ENCODE measurements around the gene SDK1.

DNA sequence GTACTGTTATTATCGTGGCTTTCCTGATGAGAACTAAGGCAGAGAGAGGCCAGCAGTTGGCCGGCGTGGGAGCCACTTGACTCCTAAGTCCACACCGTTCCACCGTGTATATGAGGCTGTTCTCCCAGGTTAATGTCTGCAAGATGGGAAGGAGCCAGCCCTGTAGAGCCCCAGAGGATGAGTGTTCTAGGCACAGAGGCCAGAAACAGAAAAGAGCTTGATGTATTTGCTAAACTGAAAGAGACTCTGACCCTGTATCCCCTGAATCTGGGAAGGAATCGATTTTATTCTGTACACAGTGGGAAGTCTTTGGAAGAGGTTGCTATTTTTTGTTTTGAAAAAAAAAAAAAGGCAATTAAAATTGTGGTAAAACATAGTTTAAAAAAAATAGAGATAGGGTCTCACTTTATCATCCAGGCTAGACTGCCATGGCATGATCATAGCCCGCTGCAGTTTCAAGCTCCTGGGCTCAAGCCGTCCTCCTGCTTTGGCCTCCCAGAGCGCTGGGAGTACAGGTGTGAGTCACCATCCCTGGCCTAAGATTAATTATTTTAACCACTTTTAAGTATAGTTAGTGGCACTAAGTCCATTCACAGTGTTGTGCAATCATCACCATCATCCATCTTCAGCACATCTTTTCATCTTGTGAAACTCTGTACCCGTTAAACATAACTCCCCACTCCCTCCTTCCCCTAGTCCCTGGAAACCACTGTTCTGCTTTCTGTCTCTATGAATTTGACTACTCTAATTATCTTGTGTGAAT lies 348.8 kb downstream of the SDK1 start:
- TF ChIP-seq, protein P1, sequence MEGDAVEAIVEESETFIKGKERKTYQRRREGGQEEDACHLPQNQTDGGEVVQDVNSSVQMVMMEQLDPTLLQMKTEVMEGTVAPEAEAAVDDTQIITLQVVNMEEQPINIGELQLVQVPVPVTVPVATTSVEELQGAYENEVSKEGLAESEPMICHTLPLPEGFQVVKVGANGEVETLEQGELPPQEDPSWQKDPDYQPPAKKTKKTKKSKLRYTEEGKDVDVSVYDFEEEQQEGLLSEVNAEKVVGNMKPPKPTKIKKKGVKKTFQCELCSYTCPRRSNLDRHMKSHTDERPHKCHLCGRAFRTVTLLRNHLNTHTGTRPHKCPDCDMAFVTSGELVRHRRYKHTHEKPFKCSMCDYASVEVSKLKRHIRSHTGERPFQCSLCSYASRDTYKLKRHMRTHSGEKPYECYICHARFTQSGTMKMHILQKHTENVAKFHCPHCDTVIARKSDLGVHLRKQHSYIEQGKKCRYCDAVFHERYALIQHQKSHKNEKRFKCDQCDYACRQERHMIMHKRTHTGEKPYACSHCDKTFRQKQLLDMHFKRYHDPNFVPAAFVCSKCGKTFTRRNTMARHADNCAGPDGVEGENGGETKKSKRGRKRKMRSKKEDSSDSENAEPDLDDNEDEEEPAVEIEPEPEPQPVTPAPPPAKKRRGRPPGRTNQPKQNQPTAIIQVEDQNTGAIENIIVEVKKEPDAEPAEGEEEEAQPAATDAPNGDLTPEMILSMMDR (IDR thresholded peaks at IDR 0.05; ENCODE audit: low read depth, low read length): no peak
- TF ChIP-seq MYC (IDR thresholded peaks at IDR 0.05; ENCODE audit: low read depth, low read length): no peak
- no peak for TF ChIP-seq POLR2A (IDR thresholded peaks at IDR 0.05; ENCODE audit: extremely low read depth, insufficient read length)
- TF ChIP-seq, protein P2, sequence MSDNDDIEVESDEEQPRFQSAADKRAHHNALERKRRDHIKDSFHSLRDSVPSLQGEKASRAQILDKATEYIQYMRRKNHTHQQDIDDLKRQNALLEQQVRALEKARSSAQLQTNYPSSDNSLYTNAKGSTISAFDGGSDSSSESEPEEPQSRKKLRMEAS (IDR thresholded peaks at IDR 0.05; ENCODE audit: low read depth, low read length): no peak

Data from NB4 (cell line).